HG03025 (cell line): Measurements from ENCODE around the gene C2CD4C.
"Not testable (repeated sequence)": the region's sequence is repeated elsewhere in the genome, so short reads cannot be mapped to it uniquely, and the experiment has no call there.

Experiments used
- ATAC-seq: cut with Tn5 transposase; IDR thresholded peaks from one replicate; pipeline ENCODE4 v1.9.1; 2021; ENCODE audit warnings: mild to moderate bottlenecking, moderate library complexity; ENCODE audit not compliant: unreplicated experiment, low FRiP score

Gene C2CD4C

DNA sequence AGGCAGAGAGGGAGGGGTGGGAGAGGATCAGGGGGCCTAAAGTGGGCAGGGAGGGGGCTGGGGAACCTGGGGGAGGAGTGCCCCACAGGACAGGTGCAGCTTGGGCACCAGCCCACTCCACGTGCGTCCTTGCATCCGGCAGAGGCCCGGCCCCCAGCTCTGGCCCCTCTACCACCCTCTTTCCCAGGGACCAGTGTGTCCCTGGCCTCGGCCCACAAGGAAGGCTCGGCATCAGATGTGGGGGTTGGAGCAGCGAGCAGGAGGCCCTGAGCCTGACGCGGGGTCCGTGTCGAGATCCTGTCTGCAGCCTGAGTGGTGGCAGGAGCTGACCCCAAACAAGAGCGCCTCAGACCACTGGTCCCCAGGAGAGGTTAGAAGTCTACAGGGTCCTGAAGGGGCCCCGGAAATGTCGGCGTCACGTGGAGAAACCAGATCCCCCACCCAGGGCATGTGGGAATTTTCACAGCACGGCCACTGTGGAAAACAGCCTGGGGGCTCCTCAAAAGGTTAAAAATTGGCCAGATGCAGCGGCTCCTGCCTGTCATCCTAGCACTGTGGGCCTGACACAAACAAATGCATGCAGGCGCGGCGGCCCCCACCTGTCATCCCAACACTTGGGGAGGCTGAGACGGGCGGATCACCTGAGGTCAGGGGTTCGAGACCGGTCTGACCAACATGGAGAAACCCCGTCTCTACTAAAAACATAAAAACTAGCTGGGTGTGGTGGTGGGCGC, 30.4 kb upstream of the C2CD4C start:
- no peak for ATAC-seq

GRCh38 chr19:438416-438958, 29.5 kb upstream of the C2CD4C start:
- ATAC-seq, result no peak

DNA sequence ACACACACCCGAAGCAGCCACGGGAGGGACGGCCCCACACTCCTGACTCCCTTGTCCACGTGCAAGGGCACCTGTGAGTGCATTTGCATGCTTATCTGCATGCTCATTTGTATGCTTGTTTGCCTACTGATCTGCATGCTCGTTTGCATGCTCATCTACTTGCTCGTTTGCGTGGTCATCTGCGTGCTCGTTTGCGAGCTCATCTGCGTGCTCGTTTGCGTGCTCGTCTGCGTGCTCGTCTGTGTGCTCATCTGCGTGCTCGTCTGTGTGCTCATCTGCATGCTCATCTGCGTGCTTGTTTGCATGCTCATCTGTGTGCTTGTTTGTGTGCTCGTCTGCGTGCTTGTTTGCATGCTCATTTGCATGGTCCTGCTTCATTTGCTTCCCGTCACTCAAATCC, 28.1 kb upstream of the C2CD4C start:
- ATAC-seq, result no peak

- ATAC-seq, result no peak
Measured at GRCh38 chr19:436413-436950, 27.5 kb upstream of the C2CD4C start.

DNA sequence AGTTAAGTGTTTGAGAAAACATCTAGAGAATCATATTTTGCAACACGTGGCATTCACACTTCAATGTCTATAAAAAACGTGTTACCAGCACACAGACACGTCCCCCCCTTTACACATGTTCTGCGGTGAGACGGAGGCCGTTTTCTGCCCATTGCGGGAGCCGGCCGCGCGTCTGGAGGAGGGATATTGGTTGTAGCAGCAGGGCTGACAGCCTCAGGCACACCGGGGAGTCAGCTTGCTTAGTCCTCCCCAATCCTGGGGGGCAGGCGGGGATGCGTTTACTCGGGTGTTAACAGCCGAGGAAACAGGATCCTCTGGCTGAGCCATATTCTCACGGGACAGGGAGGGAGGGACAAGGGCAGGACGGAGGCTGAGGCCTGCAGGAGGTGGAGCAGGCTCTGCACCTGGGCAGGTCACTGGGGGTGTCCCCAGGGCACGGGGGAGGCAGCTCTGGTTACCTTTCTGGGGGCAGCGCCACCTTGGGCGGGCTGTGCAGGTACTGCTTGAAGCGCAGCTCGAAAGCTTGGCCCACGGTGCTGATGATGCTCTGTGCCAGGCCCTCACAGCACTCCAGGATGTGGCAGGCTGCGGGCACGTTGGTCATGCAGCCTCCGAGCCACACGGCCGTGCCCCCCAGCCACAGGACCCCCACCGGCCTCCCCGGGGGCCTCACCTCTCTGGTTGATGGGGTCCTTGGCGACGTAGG, 26.9 kb upstream of the C2CD4C start:
- no peak for ATAC-seq

DNA sequence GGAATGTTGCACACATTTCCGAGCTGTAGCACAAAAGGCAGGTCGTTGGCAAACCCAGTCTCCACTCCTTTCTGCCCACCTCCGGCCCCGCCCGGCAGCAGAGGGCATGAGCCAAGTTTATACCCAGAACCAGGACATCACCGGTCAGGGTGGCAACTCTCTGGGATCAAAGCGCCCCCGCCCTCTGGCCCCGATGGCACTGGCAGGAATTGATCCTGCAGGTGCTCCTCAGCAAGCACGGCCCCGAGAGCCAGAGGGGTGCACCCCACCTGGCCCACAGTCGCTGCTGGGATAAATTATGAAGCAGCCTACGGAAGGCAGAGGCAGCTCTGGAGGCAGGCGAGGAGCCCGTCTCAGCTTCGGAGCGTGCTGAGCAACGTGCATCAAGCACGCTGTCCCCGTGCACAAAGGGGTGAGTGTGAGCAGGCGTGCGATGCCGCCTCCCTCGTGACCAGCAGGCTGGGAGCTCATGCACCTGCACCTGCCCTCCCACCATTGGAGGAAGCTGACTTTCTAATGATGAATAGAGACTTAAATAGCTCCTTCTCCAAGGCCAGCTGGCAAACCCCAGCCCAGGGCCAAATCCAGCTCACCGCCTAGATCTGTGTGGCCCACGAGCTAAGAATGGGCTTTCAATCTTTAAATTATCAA, 26.2 kb upstream of the C2CD4C start:
- ATAC-seq, result no peak

- ATAC-seq, result no peak
Measured at GRCh38 chr19:434152-434960, 25.4 kb upstream of the C2CD4C start.

DNA sequence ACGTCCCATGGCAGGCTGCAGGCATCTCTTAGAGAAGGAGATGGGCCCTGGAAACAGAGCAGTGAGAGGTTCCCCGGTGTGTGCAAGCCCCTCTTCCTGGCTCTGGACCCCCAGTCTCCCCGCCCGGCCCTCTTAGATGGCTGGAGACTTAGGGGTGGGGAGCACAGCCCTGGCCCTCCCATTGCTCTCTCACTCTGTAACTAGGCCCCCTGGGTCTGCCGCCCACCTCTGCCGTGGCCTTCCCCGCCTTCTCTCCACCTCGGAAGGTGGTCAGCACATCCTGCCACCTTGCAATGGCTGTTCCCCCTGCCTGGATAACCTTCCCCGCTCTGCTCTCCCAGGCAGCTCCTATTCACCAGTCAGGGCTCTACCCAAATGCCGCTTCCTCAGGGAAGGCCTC, 21.8 kb upstream of the C2CD4C start:
- no peak for ATAC-seq

DNA sequence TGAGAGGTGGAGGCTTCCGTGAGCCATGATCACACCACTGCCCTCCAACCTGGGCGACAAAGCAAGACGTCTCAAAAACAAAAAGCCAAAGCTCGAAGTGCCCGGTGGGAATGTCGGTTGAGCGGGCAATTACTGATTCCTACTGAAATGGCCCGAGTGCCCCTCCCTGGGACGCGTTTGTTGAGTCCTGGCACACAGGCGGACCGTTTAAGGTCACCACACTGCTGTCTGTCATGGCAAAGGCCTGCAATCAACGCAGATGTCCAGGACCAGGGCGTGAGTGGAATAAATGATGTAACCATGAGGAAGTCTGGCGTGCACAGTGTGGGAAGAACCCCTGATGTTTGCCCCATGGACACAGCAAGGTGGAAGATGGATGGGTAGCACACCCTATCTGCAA, 19.2 kb upstream of the C2CD4C start:
- ATAC-seq, result no peak

DNA sequence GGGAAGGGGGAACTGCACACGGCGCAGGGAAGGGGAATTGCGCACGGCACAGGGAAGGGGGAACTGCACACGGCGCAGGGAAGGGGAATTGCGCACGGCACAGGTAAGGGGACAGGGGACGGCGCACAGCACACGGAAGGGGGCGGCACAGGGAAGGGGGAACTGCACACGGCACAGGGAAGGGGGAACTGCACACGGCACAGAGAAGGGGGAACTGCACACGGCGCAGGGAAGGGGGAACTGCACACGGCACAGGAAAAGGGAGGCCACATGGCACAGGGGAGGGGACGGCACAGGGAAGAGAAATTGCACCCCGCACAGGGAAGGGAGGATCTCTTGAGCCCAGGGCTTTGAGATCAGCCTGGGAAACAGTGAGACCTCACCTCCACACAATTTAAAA, 18.7 kb upstream of the C2CD4C start:
- ATAC-seq, result not testable (repeated sequence)

DNA sequence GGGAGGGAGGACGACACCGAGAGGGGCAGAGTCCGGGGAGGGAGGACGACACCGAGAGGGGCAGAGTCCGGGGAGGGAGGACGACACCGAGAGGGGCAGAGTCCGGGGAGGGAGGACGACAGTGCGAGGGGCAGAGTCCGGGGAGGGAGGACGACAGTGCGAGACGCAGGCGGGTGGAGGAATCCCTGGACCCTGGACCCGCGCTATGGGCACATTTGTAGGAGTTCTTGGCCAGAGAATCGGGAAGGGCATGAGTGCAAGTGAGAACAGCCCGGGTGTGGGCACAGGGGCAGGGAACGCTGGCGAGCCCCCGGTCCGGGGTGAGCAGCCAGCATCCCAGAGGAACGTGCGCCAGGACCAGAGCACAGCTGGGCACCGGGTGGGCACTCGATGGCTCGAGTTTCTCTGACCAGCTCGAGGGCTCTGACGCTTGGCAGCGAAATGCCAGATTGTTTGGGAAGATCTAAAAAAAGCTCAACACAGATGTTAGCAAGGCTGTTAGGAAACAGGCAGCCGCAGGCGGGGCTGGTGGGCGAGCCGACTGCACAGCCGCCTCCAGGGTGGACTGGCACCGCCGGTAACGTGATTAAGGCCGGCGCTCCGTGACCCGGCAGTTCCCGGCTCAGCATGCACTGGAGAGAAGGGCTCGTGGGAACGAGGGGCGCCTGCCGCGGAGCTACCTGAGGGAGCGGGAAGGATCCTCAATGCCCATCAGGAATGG, 17.9 kb upstream of the C2CD4C start:
- ATAC-seq, result no peak

DNA sequence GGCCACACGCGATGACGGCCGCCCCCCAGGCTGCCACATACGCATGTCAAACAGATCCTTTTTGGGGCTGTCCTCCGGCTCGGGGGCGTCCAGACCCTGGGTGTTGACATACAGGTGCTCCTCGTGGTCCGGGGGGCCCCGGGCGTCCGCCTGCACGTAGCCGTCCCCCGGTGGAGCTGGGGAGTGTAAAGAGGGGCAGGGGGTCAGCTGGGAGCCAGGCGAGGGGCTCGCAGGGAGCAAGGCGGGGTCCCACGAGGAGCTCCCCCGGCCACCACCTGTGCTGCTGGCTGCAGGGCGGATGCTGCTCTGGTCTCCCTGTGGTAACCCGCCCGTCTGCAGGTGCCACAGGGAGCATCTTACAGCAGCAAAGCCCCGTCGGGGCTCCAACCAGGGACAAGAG, 16.1 kb upstream of the C2CD4C start:
- ATAC-seq, result no peak

DNA sequence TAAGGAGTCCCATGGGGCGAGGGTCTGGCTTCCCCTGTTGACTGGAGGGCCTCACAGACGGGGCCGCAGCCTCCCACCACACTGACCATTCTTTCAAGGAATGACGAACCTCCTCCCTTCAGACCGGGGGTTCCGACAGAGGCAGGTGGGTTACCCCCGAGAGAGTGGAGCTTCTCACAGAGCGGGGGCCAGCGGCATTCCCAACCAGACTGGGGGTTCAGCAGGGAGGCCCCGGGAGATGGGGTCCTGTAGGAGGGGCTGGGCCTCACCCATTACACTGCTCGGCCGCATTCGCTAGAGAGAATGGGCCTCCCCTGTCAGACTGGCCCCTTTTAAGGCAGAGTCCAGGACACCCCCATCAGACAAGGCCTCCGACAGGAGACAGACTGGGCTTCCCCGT, 15.6 kb upstream of the C2CD4C start:
- ATAC-seq, result no peak

GRCh38 chr19:423691-424466, 14.9 kb upstream of the C2CD4C start:
- ATAC-seq, result no peak

DNA sequence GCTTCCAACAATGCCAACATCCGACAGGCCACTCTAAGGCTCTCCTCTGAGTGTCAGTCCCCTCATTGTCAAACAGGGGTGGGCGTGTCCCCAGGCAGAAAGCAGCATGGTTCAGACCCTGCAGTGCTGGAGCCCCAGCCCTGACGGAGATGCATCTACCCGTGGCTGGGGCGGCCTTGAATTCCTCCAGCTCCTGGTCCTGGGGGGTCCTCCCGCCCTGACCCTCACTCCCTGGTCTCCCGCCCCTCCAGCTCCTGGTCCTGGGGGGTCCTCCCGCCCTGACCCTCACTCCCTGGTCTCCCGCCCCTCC, 13.9 kb upstream of the C2CD4C start:
- ATAC-seq, result not testable (repeated sequence)

- ATAC-seq, result no peak
Measured at GRCh38 chr19:422213-422916, 13.4 kb upstream of the C2CD4C start.

- ATAC-seq, result no peak
Measured at GRCh38 chr19:419721-420515, 11.0 kb upstream of the C2CD4C start.
